ENCODE results near the gene VIPR2. TPM values are rescaled to one million over a fixed set of nuclear protein-coding genes. Genes with fewer than 3 reads are reported as not detected.
"Not testable (repeated sequence)": the region's sequence is repeated elsewhere in the genome, so short reads cannot be mapped to it uniquely, and the experiment has no call there.

Gene VIPR2
- total and polyA plus RNA-seq, 9 donors, result 6.7 to 11.3 (median 8.6) TPM

GRCh38 chr7:159083001-159083697 is 61.5 kb downstream of the VIPR2 start:
- Histone ChIP-seq H3K4me3 (ENCODE audit: low read length) (no peak overlapping the region), H3K9me3 (replicated peaks; ENCODE audit: control insufficient read depth, low read depth, low read length) (no peaks in the 10 kb centered on the region), H3K27me3 (ENCODE audit: control insufficient read depth, insufficient read depth, low read length) (no peaks in the 10 kb centered on the region), H3K4me1 (ENCODE audit: control insufficient read depth, insufficient read depth, low read length) (no peaks in the 10 kb centered on the region), H3K27ac (ENCODE audit: low read length) (no peak overlapping the region), H3K36me3 (ENCODE audit: control insufficient read depth, insufficient read depth, low read length) (no peaks in the 10 kb centered on the region)
- WGBS (ENCODE audit: insufficient coverage), result 91% methylated on average over 4 of the region's 13 CpGs
- no peak for DNase-seq

DNA sequence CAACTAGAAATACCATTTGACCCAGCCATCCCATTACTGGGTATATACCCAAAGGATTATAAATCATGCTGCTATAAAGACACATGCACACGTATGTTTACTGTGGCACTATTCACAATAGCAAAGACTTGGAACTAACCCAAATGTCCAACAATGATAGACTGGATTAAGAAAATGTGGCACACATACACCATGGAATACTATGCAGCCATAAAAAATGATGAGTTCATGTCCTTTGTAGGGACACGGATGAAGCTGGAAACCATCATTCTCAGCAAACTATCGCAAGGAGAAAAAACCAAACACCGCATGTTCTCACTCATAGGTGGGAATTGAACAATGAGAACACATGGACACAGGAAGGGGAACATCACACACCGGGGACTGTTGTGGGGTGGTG is 62.6 kb downstream of the VIPR2 start:
- not testable (repeated sequence) for H3K4me3 ChIP-seq (ENCODE audit: low read length); H3K27me3 ChIP-seq (ENCODE audit: control insufficient read depth, insufficient read depth, low read length); H3K9me3 ChIP-seq (replicated peaks; ENCODE audit: control insufficient read depth, low read depth, low read length); H3K4me1 ChIP-seq (ENCODE audit: control insufficient read depth, insufficient read depth, low read length); DNase-seq; H3K27ac ChIP-seq (ENCODE audit: low read length); H3K36me3 ChIP-seq (ENCODE audit: control insufficient read depth, insufficient read depth, low read length)
- no CpG with 5 or more reads among the region's 5 CpGs for WGBS (ENCODE audit: insufficient coverage)

DNA sequence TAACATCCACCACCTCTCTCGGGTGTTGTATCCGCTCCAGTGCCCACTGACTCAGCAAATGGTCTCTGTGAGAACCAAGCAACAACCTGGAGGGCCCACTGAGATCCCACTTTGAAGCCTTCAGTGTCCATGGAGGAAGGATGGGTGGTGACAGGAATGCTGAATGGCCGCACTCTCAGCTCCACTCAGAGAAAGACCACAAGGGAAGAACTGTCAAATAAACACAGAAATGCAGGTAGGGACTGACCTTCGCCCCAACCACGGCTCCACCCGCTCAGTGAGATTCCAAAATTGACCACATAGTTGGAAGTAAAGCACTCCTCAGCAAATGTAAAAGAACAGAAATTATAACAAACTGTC is 65.8 kb downstream of the VIPR2 start:
- peaks cover 3% of the 10 kb centered on the region for H3K4me1 ChIP-seq (ENCODE audit: control insufficient read depth, insufficient read depth, low read length)

DNA sequence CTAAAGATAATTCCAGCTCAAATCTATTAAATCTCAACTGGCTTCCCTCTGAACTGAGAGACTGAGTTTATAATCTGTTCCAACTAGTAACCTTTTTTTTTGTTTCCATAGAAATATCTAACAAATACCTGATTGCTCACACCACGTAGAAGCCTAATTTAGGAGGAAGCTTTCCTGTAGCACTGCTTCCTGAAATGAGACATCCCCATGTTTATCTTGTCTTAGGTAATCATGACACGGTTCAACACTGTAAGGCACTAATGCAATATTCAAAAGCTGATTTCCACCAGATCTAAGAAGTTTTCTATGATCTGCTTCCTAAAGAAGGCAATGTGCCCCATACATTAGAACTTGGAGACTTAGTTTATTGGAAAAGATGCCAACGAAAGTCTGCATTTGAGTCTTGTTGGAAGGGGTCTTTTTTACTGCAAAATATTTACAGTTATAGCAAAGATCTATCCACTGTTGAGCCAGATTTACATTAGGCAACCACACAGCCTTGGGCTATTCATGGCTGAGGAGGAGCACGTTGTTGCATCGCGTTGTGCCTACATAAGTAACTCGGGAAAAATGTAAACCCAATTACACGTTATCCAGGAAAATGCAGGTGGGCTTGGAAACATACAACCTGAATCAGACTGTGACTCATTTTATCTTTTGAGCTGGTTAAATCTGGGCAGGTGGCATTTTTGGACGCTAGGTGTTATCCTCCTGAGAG is 66.3 kb downstream of the VIPR2 start:
- H3K4me1 ChIP-seq (ENCODE audit: control insufficient read depth, insufficient read depth, low read length), result peaks cover 3% of the 10 kb centered on the region
- no peaks in the 10 kb centered on the region for H3K9me3 ChIP-seq (replicated peaks; ENCODE audit: control insufficient read depth, low read depth, low read length)
- no peak overlapping the region for H3K27ac ChIP-seq (ENCODE audit: low read length)
- DNase-seq, result no peak
- no peaks in the 10 kb centered on the region for H3K36me3 ChIP-seq (ENCODE audit: control insufficient read depth, insufficient read depth, low read length)
- no peaks in the 10 kb centered on the region for H3K27me3 ChIP-seq (ENCODE audit: control insufficient read depth, insufficient read depth, low read length)
- H3K4me3 ChIP-seq (ENCODE audit: low read length), result no peak overlapping the region
- 90% methylated on average over 5 of the region's 9 CpGs for whole genome bisulfite sequencing (ENCODE audit: insufficient coverage)

More for the DNA sequence above, 65.8 kb downstream of the VIPR2 start:
- no peak overlapping the region for H3K4me3 ChIP-seq (ENCODE audit: low read length)
- no peak for DNase-seq
- no peak overlapping the region for H3K27ac ChIP-seq (ENCODE audit: low read length)
- H3K36me3 ChIP-seq (ENCODE audit: control insufficient read depth, insufficient read depth, low read length), result no peaks in the 10 kb centered on the region
- no peaks in the 10 kb centered on the region for H3K27me3 ChIP-seq (ENCODE audit: control insufficient read depth, insufficient read depth, low read length)
- WGBS (ENCODE audit: insufficient coverage), result 97% methylated on average over 4 of the region's 6 CpGs
- H3K9me3 ChIP-seq (replicated peaks; ENCODE audit: control insufficient read depth, low read depth, low read length), result no peaks in the 10 kb centered on the region

GRCh38 chr7:159076333-159076732 is 68.3 kb downstream of the VIPR2 start:
- no peaks in the 10 kb centered on the region for H3K36me3 ChIP-seq (ENCODE audit: control insufficient read depth, insufficient read depth, low read length)
- H3K4me3 ChIP-seq (ENCODE audit: low read length), result no peak overlapping the region
- H3K9me3 ChIP-seq (replicated peaks; ENCODE audit: control insufficient read depth, low read depth, low read length), result no peaks in the 10 kb centered on the region
- H3K27ac ChIP-seq (ENCODE audit: low read length), result no peak overlapping the region
- H3K4me1 ChIP-seq (ENCODE audit: control insufficient read depth, insufficient read depth, low read length), result peaks cover 4% of the 10 kb centered on the region
- H3K27me3 ChIP-seq (ENCODE audit: control insufficient read depth, insufficient read depth, low read length), result no peaks in the 10 kb centered on the region
- no peak for DNase-seq

GRCh38 chr7:159075563-159076238 is 69.0 kb downstream of the VIPR2 start:
- no peaks in the 10 kb centered on the region for H3K27me3 ChIP-seq (ENCODE audit: control insufficient read depth, insufficient read depth, low read length)
- 91% methylated on average over 16 of the region's 17 CpGs for WGBS (ENCODE audit: insufficient coverage)
- no peak overlapping the region for H3K4me3 ChIP-seq (ENCODE audit: low read length)
- H3K4me1 ChIP-seq (ENCODE audit: control insufficient read depth, insufficient read depth, low read length), result peaks cover 10% of the 10 kb centered on the region
- no peak overlapping the region for H3K27ac ChIP-seq (ENCODE audit: low read length)
- H3K9me3 ChIP-seq (replicated peaks; ENCODE audit: control insufficient read depth, low read depth, low read length), result no peaks in the 10 kb centered on the region
- DNase-seq, result no peak
- H3K36me3 ChIP-seq (ENCODE audit: control insufficient read depth, insufficient read depth, low read length), result no peaks in the 10 kb centered on the region

GRCh38 chr7:159071260-159071659 is 73.4 kb downstream of the VIPR2 start:
- Histone ChIP-seq H3K4me3 (ENCODE audit: low read length) (no peak overlapping the region), H3K27me3 (ENCODE audit: control insufficient read depth, insufficient read depth, low read length) (no peaks in the 10 kb centered on the region), H3K27ac (ENCODE audit: low read length) (no peak overlapping the region), H3K36me3 (ENCODE audit: control insufficient read depth, insufficient read depth, low read length) (no peaks in the 10 kb centered on the region), H3K4me1 (ENCODE audit: control insufficient read depth, insufficient read depth, low read length) (peaks cover 44% of the 10 kb centered on the region), H3K9me3 (replicated peaks; ENCODE audit: control insufficient read depth, low read depth, low read length) (no peaks in the 10 kb centered on the region)
- DNase-seq, result no peak
- WGBS (ENCODE audit: insufficient coverage), result 83% methylated on average over 4 of the region's 6 CpGs

- H3K9me3 ChIP-seq (replicated peaks; ENCODE audit: control insufficient read depth, low read depth, low read length), result no peaks in the 10 kb centered on the region
- peak overlapping the region; percentile 32 for H3K27ac ChIP-seq (ENCODE audit: low read length)
- WGBS (ENCODE audit: insufficient coverage), result 30% methylated on average over 13 of the region's 17 CpGs
- no peak overlapping the region for H3K4me3 ChIP-seq (ENCODE audit: low read length)
- H3K4me1 ChIP-seq (ENCODE audit: control insufficient read depth, insufficient read depth, low read length), result peaks cover 43% of the 10 kb centered on the region
- no peaks in the 10 kb centered on the region for H3K27me3 ChIP-seq (ENCODE audit: control insufficient read depth, insufficient read depth, low read length)
- no peaks in the 10 kb centered on the region for H3K36me3 ChIP-seq (ENCODE audit: control insufficient read depth, insufficient read depth, low read length)
- peak; percentile 73 for DNase-seq
Observed at GRCh38 chr7:159070431-159071148, 74.1 kb downstream of the VIPR2 start.

- Histone ChIP-seq H3K4me3 (ENCODE audit: low read length) (no peak overlapping the region), H3K9me3 (replicated peaks; ENCODE audit: control insufficient read depth, low read depth, low read length) (no peaks in the 10 kb centered on the region), H3K36me3 (ENCODE audit: control insufficient read depth, insufficient read depth, low read length) (no peaks in the 10 kb centered on the region), H3K27me3 (ENCODE audit: control insufficient read depth, insufficient read depth, low read length) (no peaks in the 10 kb centered on the region), H3K27ac (ENCODE audit: low read length) (peak overlapping the region; percentile 90), H3K4me1 (ENCODE audit: control insufficient read depth, insufficient read depth, low read length) (peaks cover 46% of the 10 kb centered on the region)
- peak; percentile 27 for DNase-seq
- WGBS (ENCODE audit: insufficient coverage), result 52% methylated on average over 9 of the region's 14 CpGs
Observed at GRCh38 chr7:159068893-159069448, 75.7 kb downstream of the VIPR2 start.

GRCh38 chr7:159068488-159068811 is 76.2 kb downstream of the VIPR2 start:
- Histone ChIP-seq H3K27me3 (ENCODE audit: control insufficient read depth, insufficient read depth, low read length) (no peaks in the 10 kb centered on the region), H3K27ac (ENCODE audit: low read length) (peak overlapping the region; percentile 90), H3K4me1 (ENCODE audit: control insufficient read depth, insufficient read depth, low read length) (peaks cover 46% of the 10 kb centered on the region), H3K9me3 (replicated peaks; ENCODE audit: control insufficient read depth, low read depth, low read length) (no peaks in the 10 kb centered on the region), H3K4me3 (ENCODE audit: low read length) (no peak overlapping the region), H3K36me3 (ENCODE audit: control insufficient read depth, insufficient read depth, low read length) (no peaks in the 10 kb centered on the region)
- WGBS (ENCODE audit: insufficient coverage), result 10% methylated on average over 8 of the region's 12 CpGs
- peak; percentile 96 for DNase-seq

All from muscle of leg (tissue), 11 donors.